ENCODE data around the gene EIF2D.
A peak's percentile ranks its signal among the peaks of the same experiment; 100 is the strongest.
"Not testable (repeated sequence)": the region's sequence is repeated elsewhere in the genome, so short reads cannot be mapped to it uniquely, and the experiment has no call there.

The EIF2D gene

GRCh38 chr1:206635080-206635977, 23.1 kb upstream of the EIF2D start, which contains the start of gene DYRK3:
DYRK3 (plus strand) TSS chr1:206635536; CDS start chr1:206635704, 168 bp downstream.
- DNase-seq = peak; percentile 85

DNA sequence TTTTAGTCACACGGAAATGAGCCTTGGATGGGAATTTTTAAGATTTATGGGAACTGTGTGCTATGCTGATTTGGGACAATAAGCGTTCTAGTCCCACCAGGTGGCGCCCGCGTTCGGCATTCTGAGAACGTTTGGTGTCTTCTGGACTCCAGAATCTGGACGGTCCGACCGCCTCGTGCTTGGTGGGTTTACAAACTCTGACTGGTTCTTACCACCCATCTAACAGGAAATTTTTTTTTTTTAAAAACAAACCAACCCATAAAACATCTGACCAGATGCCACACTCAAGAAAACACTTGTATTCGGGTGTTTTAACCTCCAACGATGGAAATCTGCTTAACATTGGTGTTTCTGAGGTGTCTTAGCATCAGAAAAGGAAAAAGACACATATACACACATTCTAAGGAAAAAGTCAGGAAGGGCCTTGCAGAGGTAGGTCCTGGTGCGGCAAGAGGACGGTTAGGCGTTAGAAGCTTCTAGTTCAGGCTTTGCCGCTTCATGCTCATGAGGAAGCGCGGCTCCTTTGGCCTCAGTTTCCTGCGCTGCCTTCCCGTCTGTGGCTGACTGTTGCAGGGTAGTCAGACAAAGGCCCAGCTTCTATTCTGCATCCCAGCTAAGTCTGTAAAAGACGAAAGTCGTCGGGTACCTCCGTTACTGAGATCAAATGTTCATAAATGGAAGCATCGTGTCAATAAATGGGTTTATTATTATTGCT, 22.3 kb upstream of the EIF2D start:
- DNase-seq = peak; percentile 92

DNA sequence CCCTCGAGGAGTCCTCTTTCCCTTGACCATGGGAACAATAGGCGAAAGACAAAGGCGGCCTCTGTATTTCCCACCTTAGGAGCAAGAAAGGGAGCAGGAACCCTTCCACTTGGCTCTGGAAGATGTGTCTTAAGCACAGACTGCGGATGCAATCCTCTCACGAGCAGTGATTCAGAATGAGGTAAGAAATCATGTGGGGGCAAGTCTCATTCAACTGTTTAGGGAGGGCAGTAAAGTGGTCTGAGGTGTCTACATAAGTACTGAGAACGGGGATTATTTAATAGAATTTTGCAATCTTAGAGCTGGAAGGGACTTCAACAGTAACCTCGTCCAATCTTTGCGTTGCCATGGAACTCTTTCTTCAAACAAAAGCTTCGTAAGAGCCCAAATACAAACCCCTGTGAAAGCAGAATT, 21.4 kb upstream of the EIF2D start:
- peak; percentile 28 for DNase-seq

DNA sequence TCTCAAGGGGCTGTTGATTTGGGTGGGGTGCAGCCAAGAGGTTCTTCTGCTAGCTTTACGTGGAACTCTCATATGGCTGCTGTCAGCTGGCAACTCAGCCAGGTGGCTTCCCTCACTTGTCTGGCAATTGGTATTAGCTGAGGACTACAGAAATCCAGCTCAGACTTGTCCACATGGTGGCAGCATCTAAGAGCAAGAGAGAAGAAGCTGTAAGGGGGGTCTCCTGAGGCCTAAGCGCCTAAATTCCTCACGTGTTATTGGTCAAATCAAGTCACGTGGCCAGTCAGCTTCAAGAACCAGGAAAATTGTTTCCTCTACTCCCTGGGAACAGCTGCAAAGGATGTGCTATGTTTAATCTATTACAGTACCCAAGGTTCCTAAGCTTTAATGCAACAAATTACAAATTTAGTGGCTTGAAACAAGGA, 18.8 kb upstream of the EIF2D start:
- no peak for DNase-seq

- no peak for DNase-seq
These were observed 16.7 kb upstream of the EIF2D start for GRCh38 chr1:206628916-206629315.

GRCh38 chr1:206626396-206626795, 14.1 kb upstream of the EIF2D start:
- DNase-seq = not testable (repeated sequence)

- no peak for DNase-seq
These were observed 2.9 kb downstream of the EIF2D start for GRCh38 chr1:206609229-206609991.

- DNase-seq = no peak
These were observed 4.1 kb downstream of the EIF2D start for GRCh38 chr1:206608108-206608698.

DNA sequence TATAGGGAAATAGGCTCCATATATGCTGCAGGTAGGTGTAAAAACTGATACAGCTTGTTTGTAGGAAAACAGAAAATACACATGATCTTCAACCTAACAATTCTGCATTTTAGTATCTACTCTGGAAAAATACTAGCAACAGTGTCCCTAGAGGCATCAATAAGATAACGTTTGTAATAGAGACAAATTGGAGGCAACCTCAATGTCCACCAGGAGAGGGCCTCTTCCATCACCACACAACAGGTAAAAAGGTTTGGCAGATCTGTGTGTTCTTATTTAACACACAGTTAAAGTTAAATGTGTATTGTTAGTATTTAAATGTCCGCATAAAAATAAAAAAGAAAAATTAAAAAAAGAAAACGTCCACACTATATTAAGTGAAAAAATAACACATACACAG, 5.4 kb downstream of the EIF2D start:
- no peak for DNase-seq

- no peak for DNase-seq
These were observed 7.4 kb downstream of the EIF2D start for GRCh38 chr1:206604861-206605260.

DNA sequence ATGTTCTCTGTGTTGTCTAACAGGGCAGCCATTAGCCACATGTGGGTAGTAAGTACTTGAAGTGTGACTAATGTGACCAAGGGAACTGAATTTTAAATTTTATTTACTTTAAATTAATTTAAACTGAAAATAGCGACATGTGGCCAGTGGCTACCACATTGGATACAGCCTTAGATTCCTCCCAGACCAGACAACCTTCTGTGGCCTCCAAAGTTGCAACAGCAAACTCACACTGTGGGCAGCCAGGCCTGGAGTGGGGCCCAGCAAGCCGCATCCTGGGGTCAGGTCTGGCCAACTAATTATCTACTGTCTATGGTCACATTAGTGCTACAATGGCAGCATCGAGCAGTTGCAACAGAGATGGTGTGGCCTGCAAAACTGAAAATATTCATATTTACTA, 11.7 kb downstream of the EIF2D start:
- no peak for DNase-seq

DNA sequence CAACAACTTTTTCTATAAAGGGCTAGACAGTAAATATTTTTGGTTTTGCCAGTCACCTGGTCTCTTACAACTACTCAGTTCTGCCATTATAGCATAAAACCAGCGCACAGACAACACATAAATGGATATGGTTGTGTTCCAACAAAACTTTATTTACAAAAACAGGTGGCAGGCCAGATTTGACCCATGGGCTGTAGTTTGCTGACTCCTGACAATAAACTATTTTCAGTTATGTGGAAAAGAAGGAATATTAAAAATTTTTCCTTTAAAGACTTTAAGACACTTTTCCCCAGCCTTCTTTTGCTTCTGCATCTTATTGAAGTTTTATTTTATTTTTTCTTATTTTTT, 16.0 kb downstream of the EIF2D start:
- no peak for DNase-seq

- DNase-seq = no peak
These were observed 16.5 kb downstream of the EIF2D start for GRCh38 chr1:206595581-206596318.

DNA sequence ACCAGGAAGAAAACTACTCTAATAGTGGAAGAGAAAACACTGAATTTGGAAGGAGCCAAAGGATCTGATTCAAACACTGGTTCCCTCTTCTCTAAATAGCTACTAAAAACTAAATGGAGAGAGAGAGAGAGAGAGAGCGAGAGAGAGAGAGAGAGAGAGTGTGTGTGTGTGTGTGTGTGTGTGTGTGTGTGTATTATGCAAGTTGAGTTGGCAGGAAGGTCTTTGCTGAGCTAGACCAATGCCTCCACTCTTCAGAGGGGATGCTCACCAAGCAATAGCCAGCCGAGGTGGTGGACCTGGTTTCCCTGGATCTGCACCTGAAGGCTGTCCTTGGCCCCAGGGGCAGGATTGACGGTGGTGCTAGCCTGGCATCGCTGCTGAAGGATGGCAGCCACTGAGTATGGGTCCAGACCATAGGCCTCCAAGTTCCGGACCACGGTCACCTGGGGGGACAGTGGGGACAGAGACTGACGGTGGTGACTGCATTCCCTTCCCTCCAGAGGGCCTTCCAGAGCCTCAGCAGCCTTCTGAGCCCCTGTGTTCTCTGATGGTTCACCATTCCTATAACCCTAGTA, 18.8 kb downstream of the EIF2D start:
- no peak for DNase-seq

DNA sequence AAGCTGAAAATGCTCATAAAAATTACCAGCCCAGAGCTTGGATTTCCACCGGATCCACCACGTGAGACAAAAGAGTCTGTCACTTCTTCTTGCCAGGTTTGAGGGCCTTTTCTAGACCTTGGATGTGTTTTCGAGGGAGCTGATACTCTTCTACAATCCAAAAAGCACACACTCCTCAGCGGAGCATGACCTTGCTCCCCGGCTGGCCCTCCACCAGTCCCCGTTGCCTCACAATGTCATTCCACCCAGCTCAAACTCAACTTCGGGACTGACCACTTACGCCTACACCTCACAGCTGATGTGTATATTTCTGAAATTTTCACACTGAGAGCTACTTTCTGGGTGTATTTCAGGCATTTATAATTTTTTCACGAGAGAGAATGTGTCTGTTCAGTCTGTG, 20.6 kb downstream of the EIF2D start:
- DNase-seq = no peak

DNA sequence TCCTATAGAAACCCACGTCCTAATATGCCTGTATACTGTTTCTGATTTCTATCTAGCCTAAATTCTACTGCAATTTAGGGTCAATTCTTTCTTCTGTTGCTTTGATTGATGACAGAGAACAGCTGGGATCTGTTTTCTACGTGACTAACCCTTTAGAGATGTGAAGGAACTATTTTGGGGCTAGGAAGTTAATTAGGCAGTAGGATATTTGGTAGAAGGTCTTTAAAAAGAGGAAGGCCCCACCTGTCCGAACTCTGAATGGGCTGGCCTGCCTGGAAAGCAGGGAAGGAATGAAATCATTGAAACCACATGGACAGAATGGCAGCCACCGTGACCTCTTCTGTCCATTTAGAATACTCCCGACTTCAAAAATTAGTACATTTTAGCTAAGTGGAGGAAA, 21.0 kb downstream of the EIF2D start:
- DNase-seq = no peak

DNA sequence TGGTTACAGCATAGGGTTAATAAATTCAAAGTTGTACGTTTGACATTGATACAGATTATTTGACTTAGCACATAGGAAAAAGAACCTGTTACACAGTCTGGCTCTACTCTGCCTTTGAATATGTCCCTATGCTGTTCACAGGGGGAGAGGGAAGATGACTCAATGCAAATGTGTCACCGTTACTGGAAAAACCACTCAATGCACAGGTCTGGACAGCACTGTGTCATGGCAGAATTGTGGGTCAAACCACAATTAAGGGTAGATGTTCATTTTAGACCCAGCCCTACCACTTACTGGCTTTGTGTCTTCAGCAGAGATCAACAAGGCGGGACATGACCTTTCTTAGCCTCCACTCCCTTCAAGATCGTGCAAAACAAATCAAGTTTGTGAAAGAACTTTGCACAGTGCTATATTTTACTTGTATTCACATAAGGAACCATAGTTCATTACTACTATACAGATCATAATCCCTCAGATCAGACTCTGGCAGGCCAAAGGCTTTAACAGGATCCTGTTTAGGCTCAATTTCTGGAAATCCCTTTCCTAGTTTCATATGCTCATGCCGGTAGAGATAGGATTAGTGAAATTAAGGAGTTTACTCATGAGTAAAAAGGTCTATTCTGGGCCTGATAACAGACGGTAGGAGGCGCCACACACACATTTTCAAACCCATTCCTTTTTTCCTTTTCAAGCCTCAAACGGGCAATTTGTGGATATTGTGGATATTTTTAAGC, 22.1 kb downstream of the EIF2D start:
- DNase-seq = no peak

DNA sequence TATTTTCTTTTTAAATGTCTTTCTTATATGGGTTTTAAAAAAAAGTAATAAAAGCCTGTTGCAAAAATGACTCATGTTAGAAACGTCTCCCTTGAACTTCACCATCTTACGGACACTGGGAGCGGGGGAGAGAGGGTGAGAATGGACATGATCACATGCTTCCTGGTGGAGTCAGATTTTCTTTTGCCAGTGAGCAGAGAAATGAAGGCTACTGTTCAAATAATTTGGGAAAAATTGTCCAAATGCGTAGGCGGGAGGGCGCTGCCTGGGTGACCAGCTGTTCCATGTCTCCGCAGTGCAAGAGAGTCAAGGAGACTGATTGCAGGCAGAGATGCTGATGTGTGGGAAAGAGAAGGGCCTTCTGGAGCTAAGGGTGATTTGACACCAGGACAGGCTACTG, 23.1 kb downstream of the EIF2D start:
- peak; percentile 48 for DNase-seq

GRCh38 chr1:206588492-206588891, 23.8 kb downstream of the EIF2D start:
- no peak for DNase-seq

GRCh38 chr1:206587904-206588303, 24.4 kb downstream of the EIF2D start:
- no peak for DNase-seq

All from amniotic stem cell (primary cell).